Suprapubic skin (tissue), 4 donors: ENCODE data around the gene PHACTR1. TPM values are rescaled to one million over a fixed set of nuclear protein-coding genes. Genes with fewer than 3 reads are reported as not detected.
"Not testable (repeated sequence)": the region's sequence is repeated elsewhere in the genome, so short reads cannot be mapped to it uniquely, and the experiment has no call there.

Experiments
- DNase-seq, 2 donors: peaks; one replicate each; pipeline ENCODE4 v3.0.0-alpha.2; 2019; ENCODE audit warnings: low spot score in 2 of 2
- H3K27ac ChIP-seq: fragments of 200-600 bp; sonication (generic); one replicate; pipeline ENCODE4 v1.5.1; 2019
- H3K27me3 ChIP-seq: fragments of 200-600 bp; sonication (generic); one replicate; pipeline ENCODE4 v1.5.1; 2019
- H3K36me3 ChIP-seq: fragments of 200-600 bp; sonication (generic); one replicate; pipeline ENCODE4 v1.5.1; 2019
- H3K4me1 ChIP-seq: fragments of 200-600 bp; sonication (generic); one replicate; pipeline ENCODE4 v1.5.1; 2019
- H3K4me3 ChIP-seq: fragments of 200-600 bp; sonication (generic); one replicate; pipeline ENCODE4 v1.5.1; 2019; ENCODE audit warnings: mild to moderate bottlenecking
- H3K9me3 ChIP-seq: fragments of 200-600 bp; sonication (generic); one replicate; pipeline ENCODE4 v1.5.1; 2019
- CTCF ChIP-seq, 2 donors: fragments of 200-600 bp in 1 of 2; fragments of 450-650 bp in 1 of 2; sonication (generic) in 1 of 2; IDR thresholded peaks; one replicate each; pipeline ENCODE4 v1.5.1; 2016 to 2019; ENCODE audit warnings: antibody characterized with exemption in 2 of 2, mild to moderate bottlenecking in 1 of 2, moderate library complexity in 1 of 2
- EP300 ChIP-seq: sonication (generic); formaldehyde crosslinking; IDR thresholded peaks from one replicate; pipeline ENCODE4 v1.6.1; 2017; ENCODE audit warnings: antibody characterized with exemption
- POLR2A ChIP-seq, 2 donors: fragments of 450-650 bp; IDR thresholded peaks; one replicate each; pipeline ENCODE4 v1.6.1; 2017; ENCODE audit warnings: antibody characterized with exemption in 2 of 2, mild to moderate bottlenecking in 2 of 2, moderate library complexity in 2 of 2
- POLR2AphosphoS5 ChIP-seq, 3 donors: sonication (generic); formaldehyde crosslinking; IDR thresholded peaks; one replicate each; pipeline ENCODE4 v1.6.1; 2017; ENCODE audit warnings: antibody characterized with exemption in 3 of 3
- WGBS: methylation state at CpG from one replicate; pipeline ENCODE4 v1.1.5; 2018; 5-methylcytosine and 5-hydroxymethylcytosine counted together
- total RNA-seq, 4 donors: library from RNA; depleted of rRNA; stranded (reverse); fragments of >200 nt; gene quantifications; one replicate each; pipeline ENCODE4 v1.1.0, GENCODE V29; 2016

Gene PHACTR1
- total RNA-seq, 4 donors from 2014 or later, result 4.0 to 8.2 (median 6.4) TPM

GRCh38 chr6:13147782-13148181, 431.2 kb downstream of the PHACTR1 start:
- no peaks in the 10 kb centered on the region for H3K9me3 ChIP-seq
- H3K4me1 ChIP-seq, result no peaks in the 10 kb centered on the region
- H3K27me3 ChIP-seq, result no peaks in the 10 kb centered on the region
- 54% methylated on average over 2 of the region's 2 CpGs for WGBS
- H3K27ac ChIP-seq, result no peak overlapping the region
- no peak for DNase-seq
- no peaks in the 10 kb centered on the region for H3K36me3 ChIP-seq
- TF ChIP-seq POLR2AphosphoS5 (IDR thresholded peaks at IDR 0.05), result no peak
- no peak for TF ChIP-seq CTCF (IDR thresholded peaks at IDR 0.05)
- TF ChIP-seq POLR2A (IDR thresholded peaks at IDR 0.05), result no peak
- no peak for TF ChIP-seq EP300
- H3K4me3 ChIP-seq, result no peak overlapping the region

- H3K4me3 ChIP-seq, result no peak overlapping the region
- no peak for DNase-seq
- TF ChIP-seq EP300 (no peak), POLR2AphosphoS5 (IDR thresholded peaks at IDR 0.05) (no peak), CTCF (IDR thresholded peaks at IDR 0.05) (no peak), POLR2A (IDR thresholded peaks at IDR 0.05) (no peak)
- H3K27ac ChIP-seq, result no peak overlapping the region
- no peaks in the 10 kb centered on the region for H3K27me3 ChIP-seq
- no peaks in the 10 kb centered on the region for H3K4me1 ChIP-seq
- no peaks in the 10 kb centered on the region for H3K9me3 ChIP-seq
- H3K36me3 ChIP-seq, result no peaks in the 10 kb centered on the region
- 81% methylated on average over 4 of the region's 4 CpGs for WGBS
These were observed 436.2 kb downstream of the PHACTR1 start for GRCh38 chr6:13152764-13153163.

GRCh38 chr6:13156381-13156780, 439.8 kb downstream of the PHACTR1 start:
- H3K4me1 ChIP-seq, result no peaks in the 10 kb centered on the region
- no peaks in the 10 kb centered on the region for H3K27me3 ChIP-seq
- H3K9me3 ChIP-seq, result no peaks in the 10 kb centered on the region
- H3K27ac ChIP-seq, result no peak overlapping the region
- no peaks in the 10 kb centered on the region for H3K36me3 ChIP-seq
- H3K4me3 ChIP-seq, result no peak overlapping the region
- TF ChIP-seq POLR2A (IDR thresholded peaks at IDR 0.05) (no peak), POLR2AphosphoS5 (IDR thresholded peaks at IDR 0.05) (no peak), EP300 (no peak), CTCF (IDR thresholded peaks at IDR 0.05) (no peak)
- no peak for DNase-seq
- WGBS, result 81% methylated on average over 8 of the region's 8 CpGs

GRCh38 chr6:13157293-13157692, 440.7 kb downstream of the PHACTR1 start:
- Histone ChIP-seq H3K4me1 (no peaks in the 10 kb centered on the region), H3K4me3 (no peak overlapping the region), H3K9me3 (no peaks in the 10 kb centered on the region), H3K27me3 (no peaks in the 10 kb centered on the region), H3K27ac (no peak overlapping the region), H3K36me3 (no peaks in the 10 kb centered on the region)
- DNase-seq, result no peak
- TF ChIP-seq POLR2A (IDR thresholded peaks at IDR 0.05) (no peak), POLR2AphosphoS5 (IDR thresholded peaks at IDR 0.05) (no peak), CTCF (IDR thresholded peaks at IDR 0.05) (no peak), EP300 (no peak)
- WGBS, result 94% methylated on average over 4 of the region's 4 CpGs

- Histone ChIP-seq H3K4me3 (no peak overlapping the region), H3K9me3 (no peaks in the 10 kb centered on the region), H3K36me3 (no peaks in the 10 kb centered on the region), H3K27ac (no peak overlapping the region), H3K27me3 (no peaks in the 10 kb centered on the region), H3K4me1 (no peaks in the 10 kb centered on the region)
- 84% methylated on average over 3 of the region's 3 CpGs for WGBS
- no peak for DNase-seq
- no peak for TF ChIP-seq POLR2AphosphoS5 (IDR thresholded peaks at IDR 0.05)
- no peak for TF ChIP-seq CTCF (IDR thresholded peaks at IDR 0.05)
- no peak for TF ChIP-seq EP300
- TF ChIP-seq POLR2A (IDR thresholded peaks at IDR 0.05), result no peak
These were observed 442.7 kb downstream of the PHACTR1 start for GRCh38 chr6:13159300-13159699.

GRCh38 chr6:13159822-13160221, 443.3 kb downstream of the PHACTR1 start:
- H3K36me3 ChIP-seq, result not testable (repeated sequence)
- WGBS, result 95% methylated on average over 5 of the region's 5 CpGs

More at GRCh38 chr6:13159822-13160221, 443.3 kb downstream of the PHACTR1 start:
- not testable (repeated sequence) for H3K4me3 ChIP-seq, H3K27ac ChIP-seq, H3K4me1 ChIP-seq, H3K9me3 ChIP-seq, H3K27me3 ChIP-seq, DNase-seq
